HUES6 (cell line): Measurements from ENCODE around the gene NOL12.
"Not testable (repeated sequence)": the region's sequence is repeated elsewhere in the genome, so short reads cannot be mapped to it uniquely, and the experiment has no call there.

ENCODE experiments used
- H3K27ac ChIP-seq: 2 replicates; pipeline ENCODE4 v1.7.0; 2013; ENCODE audit warnings: low read depth, mild to moderate bottlenecking, low read length, inconsistent platforms
- H3K27me3 ChIP-seq: 2 replicates; pipeline ENCODE4 v1.6.1; 2013; ENCODE audit warnings: low read length; ENCODE audit not compliant: control insufficient read depth, insufficient read depth
- H3K36me3 ChIP-seq: 2 replicates; pipeline ENCODE4 v1.6.1; 2013; ENCODE audit warnings: low read length; ENCODE audit not compliant: control insufficient read depth, insufficient read depth
- H3K4me1 ChIP-seq: 2 replicates; pipeline ENCODE4 v1.6.1; 2013; ENCODE audit warnings: low read length; ENCODE audit not compliant: control insufficient read depth, insufficient read depth
- H3K4me3 ChIP-seq: 2 replicates; pipeline ENCODE4 v1.5.1; 2013; ENCODE audit warnings: low read depth, low read length
- H3K9ac ChIP-seq: one replicate; pipeline ENCODE4 v1.6.1; 2013; ENCODE audit warnings: mild to moderate bottlenecking, low read length
- H3K9me3 ChIP-seq: 2 replicates; pipeline ENCODE4 v1.6.1; 2013; ENCODE audit warnings: low read depth, low read length; ENCODE audit not compliant: control insufficient read depth, insufficient read depth

Gene NOL12

DNA sequence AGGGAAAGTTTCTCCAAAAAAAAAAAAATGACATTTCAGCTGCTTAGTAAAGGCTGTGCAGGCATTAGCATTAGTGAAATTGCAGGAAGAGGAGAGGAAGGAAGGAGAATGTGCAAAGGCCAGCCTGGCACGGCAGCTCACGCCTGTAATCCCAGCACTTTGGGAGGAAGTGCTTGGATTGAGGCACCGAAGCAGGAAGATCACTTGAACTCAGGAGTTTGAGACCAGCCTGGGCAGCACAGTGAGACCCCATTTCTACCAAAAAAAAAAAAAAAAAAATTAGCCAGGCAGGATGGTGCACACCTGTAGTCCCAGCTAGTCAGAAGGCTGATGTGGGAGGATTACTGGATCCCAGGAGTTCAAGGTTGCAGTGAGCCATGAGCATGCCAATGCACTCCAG is 18.5 kb downstream of the NOL12 start:
- no peak overlapping the region for H3K9ac ChIP-seq
- no peaks in the 10 kb centered on the region for H3K4me1 ChIP-seq

DNA sequence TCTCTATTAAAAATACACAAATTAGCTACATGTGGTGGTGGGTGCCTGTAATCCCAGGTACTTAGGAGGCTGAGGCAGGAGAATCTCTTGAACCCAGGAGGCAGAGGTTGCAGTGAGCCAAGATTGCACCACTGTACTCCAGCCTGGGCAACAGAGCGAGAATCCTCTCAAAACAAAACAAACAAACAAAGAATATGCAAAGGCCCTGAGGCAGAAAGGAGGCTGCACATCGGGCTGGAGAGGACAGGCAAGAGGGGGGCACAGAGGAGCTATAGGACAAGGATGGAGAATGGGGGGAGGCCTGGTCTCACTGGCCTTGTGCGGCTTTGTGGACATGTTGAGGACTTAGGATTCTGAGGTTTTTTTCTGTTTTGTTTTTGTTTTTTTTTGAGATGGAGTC is 19.1 kb downstream of the NOL12 start:
- H3K36me3 ChIP-seq, result peaks cover 69% of the 10 kb centered on the region
- H3K27me3 ChIP-seq, result no peaks in the 10 kb centered on the region
- no peak overlapping the region for H3K4me3 ChIP-seq
- no peaks in the 10 kb centered on the region for H3K9me3 ChIP-seq
- no peaks in the 10 kb centered on the region for H3K4me1 ChIP-seq
- H3K9ac ChIP-seq, result no peak overlapping the region
- no peak overlapping the region for H3K27ac ChIP-seq

More for the DNA sequence above, 18.5 kb downstream of the NOL12 start:
- Histone ChIP-seq H3K4me3 (no peak overlapping the region), H3K27me3 (no peaks in the 10 kb centered on the region), H3K27ac (no peak overlapping the region), H3K36me3 (peaks cover 64% of the 10 kb centered on the region), H3K9me3 (no peaks in the 10 kb centered on the region)

DNA sequence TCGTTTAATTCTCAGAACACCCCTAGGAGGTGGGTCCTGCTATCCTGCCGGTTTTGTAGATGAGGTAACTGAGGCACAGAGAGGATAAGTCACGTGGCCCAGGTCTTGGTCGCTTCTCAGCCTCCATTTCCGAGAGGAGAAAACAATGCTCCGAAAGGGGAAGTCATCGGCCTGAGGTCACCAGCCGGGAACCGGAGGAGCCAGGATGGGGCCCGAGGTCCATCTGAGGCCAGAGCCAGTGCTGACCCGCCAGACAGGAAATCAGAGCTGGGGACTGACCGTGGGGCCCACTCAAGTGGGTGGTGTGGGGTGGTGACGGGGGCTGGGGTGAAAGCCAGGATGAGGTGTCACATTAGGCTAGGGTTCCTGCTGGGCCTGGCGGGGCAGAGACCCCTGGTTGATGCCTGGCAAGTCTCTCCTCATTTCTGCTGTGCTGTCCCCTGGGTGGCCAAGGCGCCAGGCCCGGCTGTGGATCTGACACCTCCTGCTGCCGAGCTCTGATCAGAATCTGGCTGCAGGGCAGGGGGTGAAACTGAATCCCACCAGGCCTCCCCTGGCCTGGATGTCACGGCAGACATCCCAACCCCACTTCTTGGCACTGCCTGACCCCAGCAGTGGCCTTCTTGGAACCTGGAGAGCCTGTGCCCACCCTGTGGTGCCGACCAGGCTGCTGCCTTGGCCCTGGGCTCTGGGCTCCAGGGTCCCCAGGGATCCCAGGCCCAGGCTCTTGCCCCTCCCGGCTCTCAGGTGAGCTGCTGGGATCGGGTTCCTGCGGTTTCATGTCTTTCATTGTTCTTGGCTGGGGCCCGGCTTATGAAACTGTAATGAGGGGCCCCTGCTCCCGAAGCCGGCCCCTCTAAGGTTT is 22.7 kb downstream of the NOL12 start:
- H3K4me3 ChIP-seq, result no peak overlapping the region
- no peaks in the 10 kb centered on the region for H3K27me3 ChIP-seq
- H3K9me3 ChIP-seq, result no peaks in the 10 kb centered on the region
- no peak overlapping the region for H3K9ac ChIP-seq
- H3K4me1 ChIP-seq, result no peaks in the 10 kb centered on the region
- H3K36me3 ChIP-seq, result peaks cover 70% of the 10 kb centered on the region
- no peak overlapping the region for H3K27ac ChIP-seq

DNA sequence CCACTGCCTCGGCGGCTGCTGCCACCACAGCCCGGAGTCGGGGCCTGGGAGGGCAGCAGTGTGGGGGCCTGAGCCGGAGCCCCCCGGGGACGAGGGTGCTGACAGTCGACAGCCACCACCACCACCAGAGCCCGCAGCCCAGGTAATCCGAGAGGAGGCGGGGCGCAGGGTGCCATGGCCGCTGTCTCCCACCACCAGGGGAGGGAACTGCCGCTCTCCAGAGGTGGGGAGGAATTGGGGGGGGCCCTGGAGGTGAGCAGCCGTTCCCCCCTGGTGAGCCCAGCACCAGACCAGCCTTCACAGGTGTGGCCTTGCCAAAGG is 23.3 kb downstream of the NOL12 start:
- Histone ChIP-seq H3K4me1 (no peaks in the 10 kb centered on the region), H3K9me3 (no peaks in the 10 kb centered on the region), H3K27ac (no peak overlapping the region), H3K9ac (no peak overlapping the region), H3K4me3 (no peak overlapping the region), H3K27me3 (no peaks in the 10 kb centered on the region), H3K36me3 (peaks cover 69% of the 10 kb centered on the region)

DNA sequence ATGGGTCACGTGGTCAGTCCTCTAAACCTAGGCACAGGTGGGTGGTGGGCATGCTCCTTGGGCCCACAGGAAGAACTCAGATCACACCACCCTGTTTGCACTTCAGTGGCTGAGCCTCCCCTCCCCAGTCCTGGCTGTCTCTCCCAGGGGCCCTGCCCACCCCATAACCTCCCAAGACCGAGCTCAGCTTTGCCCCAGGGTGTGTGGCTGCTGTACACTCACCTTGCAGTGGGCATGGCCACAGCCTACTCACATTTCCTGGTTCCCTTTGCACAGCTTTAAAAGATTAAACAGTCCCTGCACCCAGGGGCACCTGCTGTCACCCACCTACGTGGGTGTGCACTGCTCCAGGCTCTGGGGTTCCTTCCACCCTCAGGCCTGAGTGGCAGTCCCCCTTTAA is 24.5 kb downstream of the NOL12 start:
- peaks cover 60% of the 10 kb centered on the region for H3K36me3 ChIP-seq
- no peak overlapping the region for H3K9ac ChIP-seq
- no peaks in the 10 kb centered on the region for H3K9me3 ChIP-seq
- no peaks in the 10 kb centered on the region for H3K27me3 ChIP-seq
- H3K27ac ChIP-seq, result no peak overlapping the region
- H3K4me1 ChIP-seq, result no peaks in the 10 kb centered on the region
- no peak overlapping the region for H3K4me3 ChIP-seq

DNA sequence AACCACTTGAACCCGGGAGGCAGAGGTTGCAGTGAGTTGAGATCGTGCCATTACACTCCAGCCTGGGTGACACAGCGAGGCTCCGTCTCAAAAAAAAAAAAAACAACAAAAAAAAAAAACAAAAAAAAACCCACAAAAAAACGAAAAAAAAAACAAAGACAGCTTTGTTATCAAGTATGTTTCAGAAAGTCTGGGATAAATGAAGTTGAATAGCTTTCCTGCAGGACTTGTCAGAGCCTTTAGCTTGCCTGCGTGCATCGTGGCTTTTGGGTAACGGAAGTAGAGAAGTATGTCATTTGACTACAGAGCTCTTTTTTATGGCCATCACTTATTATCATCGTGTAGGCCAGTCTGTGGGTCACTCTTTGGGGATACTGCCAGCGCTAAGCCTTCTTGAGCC is 25.3 kb downstream of the NOL12 start:
- H3K9ac ChIP-seq, result no peak overlapping the region
- no peak overlapping the region for H3K4me3 ChIP-seq

DNA sequence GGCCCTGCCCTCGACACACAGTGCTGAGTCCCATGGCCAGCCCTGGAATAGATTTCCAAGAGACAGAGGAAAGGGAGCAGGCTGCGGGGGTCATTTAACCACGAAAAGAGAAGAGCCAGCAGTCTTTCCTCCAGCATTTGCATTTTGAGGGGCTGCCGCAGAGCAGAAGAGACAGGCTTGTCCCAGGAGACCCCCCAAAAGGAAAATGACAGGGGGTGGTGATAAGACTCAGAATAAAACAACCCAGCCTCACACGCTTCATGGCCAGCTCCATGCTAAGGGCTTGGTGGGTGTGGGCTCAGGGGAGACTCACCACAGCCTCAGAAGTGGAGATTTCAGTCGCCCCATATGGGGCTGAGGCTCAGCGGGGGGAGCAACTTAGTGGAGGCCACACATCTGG is 27.6 kb downstream of the NOL12 start:
- H3K9ac ChIP-seq, result no peak overlapping the region
- H3K9me3 ChIP-seq, result no peaks in the 10 kb centered on the region
- H3K27ac ChIP-seq, result no peak overlapping the region
- H3K4me3 ChIP-seq, result no peak overlapping the region
- no peaks in the 10 kb centered on the region for H3K27me3 ChIP-seq
- peaks cover 52% of the 10 kb centered on the region for H3K36me3 ChIP-seq
- no peaks in the 10 kb centered on the region for H3K4me1 ChIP-seq

More for the DNA sequence above, 25.3 kb downstream of the NOL12 start:
- Histone ChIP-seq H3K27ac (no peak overlapping the region), H3K4me1 (no peaks in the 10 kb centered on the region), H3K9me3 (no peaks in the 10 kb centered on the region), H3K36me3 (peaks cover 55% of the 10 kb centered on the region), H3K27me3 (no peaks in the 10 kb centered on the region)

DNA sequence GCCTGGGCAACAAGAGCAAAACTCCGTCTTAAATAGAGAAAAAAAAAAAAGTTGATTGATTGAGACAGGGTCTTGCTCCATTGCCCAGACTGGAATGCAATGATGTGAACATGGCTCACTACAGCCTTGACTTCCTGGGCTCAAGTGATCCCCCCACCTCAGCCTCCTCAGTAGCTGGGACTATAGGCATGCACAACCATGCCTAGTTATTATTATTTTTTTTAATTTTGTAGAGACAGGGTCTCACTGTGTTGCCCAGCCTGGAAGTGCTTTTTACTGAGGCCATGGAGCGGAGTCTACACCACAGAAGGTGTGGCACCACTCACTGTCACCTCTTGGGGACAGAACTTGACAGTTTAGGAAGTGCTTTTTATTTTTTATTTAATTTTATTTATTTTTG is 28.5 kb downstream of the NOL12 start:
- Histone ChIP-seq H3K4me3 (no peak overlapping the region), H3K4me1 (no peaks in the 10 kb centered on the region), H3K9ac (no peak overlapping the region), H3K9me3 (no peaks in the 10 kb centered on the region), H3K36me3 (peaks cover 48% of the 10 kb centered on the region), H3K27ac (no peak overlapping the region), H3K27me3 (no peaks in the 10 kb centered on the region)

DNA sequence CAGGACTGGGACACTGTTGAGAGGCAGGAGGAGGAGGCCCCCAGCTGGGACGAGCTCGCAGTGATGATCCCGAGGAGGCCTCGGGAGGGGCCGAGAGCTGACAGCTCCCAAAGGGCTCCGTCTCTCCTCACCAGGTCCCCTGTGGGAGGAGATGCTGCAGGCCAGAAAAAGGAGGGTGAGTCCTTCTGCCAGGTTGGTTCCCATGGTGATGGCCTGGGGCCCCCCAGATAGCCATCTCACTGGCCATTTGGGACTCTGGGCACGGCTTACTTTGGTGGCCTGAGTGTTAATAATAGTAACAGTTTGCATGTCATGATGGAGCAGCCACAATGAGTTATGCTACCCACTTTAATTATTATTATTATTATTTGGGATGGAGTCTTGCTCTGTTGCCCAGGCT is 29.6 kb downstream of the NOL12 start:
- H3K36me3 ChIP-seq, result peaks cover 37% of the 10 kb centered on the region
- H3K9me3 ChIP-seq, result no peaks in the 10 kb centered on the region
- H3K27ac ChIP-seq, result no peak overlapping the region
- no peak overlapping the region for H3K4me3 ChIP-seq
- no peaks in the 10 kb centered on the region for H3K4me1 ChIP-seq
- H3K9ac ChIP-seq, result no peak overlapping the region
- H3K27me3 ChIP-seq, result no peaks in the 10 kb centered on the region

DNA sequence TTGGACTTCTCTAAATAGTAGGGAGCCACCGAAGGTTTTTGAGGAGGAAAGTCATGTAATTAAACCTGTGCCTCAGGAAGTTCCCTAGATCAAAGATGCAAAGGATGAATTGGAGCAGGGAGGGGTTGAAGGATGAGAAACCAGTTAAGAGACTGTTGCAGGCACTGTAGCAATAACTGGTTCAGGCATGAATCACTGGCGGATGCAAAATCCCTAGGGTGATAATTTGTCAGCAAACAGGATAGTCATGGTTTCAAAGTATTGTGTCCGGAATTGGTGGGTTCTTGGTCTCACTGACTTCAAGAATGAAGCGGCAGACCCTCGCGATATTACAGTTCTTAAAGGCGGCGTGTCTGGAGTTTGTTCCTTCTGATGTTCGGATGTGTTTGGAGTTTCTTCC is 30.6 kb downstream of the NOL12 start:
- Histone ChIP-seq H3K4me3 (no peak overlapping the region), H3K27ac (no peak overlapping the region), H3K27me3 (no peaks in the 10 kb centered on the region), H3K9me3 (no peaks in the 10 kb centered on the region), H3K9ac (no peak overlapping the region), H3K36me3 (peaks cover 31% of the 10 kb centered on the region), H3K4me1 (no peaks in the 10 kb centered on the region)

DNA sequence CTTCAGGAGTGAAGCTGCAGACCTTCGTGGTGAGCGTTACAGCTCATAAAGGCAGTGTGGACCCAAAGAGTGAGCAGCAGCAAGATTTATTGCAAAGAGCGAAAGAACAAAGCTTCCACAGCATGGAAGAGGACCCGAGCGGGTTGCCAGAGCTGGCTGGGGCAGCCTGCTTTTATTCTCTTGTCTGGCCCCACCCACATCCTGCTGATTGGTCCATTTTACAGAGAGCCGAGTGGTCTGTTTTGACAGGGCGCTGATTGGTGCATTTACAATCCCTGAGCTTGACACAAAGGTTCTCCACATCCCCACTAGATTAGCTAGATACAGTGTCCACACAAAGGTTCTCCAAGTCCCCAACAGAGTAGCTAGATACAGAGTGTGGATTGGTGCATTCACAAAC is 31.1 kb downstream of the NOL12 start:
- H3K9me3 ChIP-seq, H3K4me1 ChIP-seq, H3K27me3 ChIP-seq, H3K27ac ChIP-seq, H3K9ac ChIP-seq, H3K4me3 ChIP-seq: not testable (repeated sequence)
- peaks cover 31% of the 10 kb centered on the region for H3K36me3 ChIP-seq
